GM18870 (cell line): ENCODE data around the gene CDKL2.
"Not testable (repeated sequence)": the region's sequence is repeated elsewhere in the genome, so short reads cannot be mapped to it uniquely, and the experiment has no call there.

Experiments used
- ATAC-seq: cut with Tn5 transposase; IDR thresholded peaks from one replicate; pipeline ENCODE4 v1.9.1; 2021; ENCODE audit warnings: moderate library complexity; ENCODE audit not compliant: unreplicated experiment

CDKL2 gene

DNA sequence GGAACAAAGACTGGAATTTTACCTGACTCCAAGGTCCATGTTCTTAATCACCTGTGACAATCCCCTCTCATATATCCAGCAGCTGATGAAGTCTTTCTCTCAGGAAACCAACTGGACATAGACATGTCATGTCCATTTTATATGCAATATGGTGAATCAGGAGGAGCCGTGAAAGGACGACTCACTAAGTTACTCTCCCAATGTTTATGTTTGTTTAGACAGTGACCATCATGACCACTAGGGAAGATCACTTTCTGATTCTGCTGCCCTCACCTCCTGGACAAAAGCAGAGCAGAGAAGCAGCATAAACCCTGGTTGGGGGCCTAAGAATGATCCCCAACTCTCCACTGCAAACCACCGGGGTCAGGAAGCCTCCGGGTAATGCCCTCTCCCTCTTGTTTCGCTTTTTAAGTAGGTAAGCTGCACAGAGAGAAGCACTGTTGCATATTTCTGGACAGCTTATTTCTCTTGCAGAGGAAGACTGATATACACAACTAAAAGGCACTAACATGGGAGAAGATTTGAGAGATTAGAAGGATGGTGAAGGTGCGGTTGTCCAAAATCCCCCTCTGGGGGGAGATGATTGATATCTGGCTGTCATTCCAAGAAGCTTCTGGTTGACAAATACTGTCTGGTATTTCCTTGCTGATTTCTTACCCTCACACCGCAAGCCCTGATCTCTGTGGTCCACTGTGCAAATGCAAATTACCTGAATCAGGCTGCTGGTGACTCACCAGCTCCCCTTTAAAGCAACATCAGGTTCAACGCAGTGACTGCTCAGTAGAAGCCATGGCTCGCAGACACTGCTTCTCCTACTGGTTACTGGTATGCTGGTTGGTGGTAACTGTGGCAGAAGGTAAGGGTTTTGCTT is 74.8 kb downstream of the CDKL2 start, which contains the start of gene ODAPH:
TSS of gene ODAPH (plus strand) at position 773 of the 871 bp plus-strand sequence. CDS start at position 790, 17 bp downstream.
- peak; percentile 93 for ATAC-seq

DNA sequence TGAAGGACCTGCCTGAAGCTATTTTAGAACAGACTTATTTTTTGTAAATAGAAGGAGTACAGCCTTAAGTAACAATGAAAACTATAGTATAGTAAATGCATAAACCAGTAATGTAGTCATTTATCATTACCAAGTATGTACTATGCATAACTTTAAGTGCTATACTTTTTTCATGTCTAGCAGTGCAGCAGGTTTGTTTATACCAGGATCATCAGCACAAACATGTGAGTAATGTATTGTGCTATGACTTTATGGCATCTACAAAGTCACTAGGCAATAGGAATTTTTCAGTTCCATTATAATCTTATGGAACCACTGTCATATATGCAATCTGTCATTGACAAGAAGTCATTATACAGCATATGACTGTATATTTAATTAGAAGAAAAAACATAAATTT is 77.9 kb downstream of the CDKL2 start:
- ATAC-seq, result no peak

DNA sequence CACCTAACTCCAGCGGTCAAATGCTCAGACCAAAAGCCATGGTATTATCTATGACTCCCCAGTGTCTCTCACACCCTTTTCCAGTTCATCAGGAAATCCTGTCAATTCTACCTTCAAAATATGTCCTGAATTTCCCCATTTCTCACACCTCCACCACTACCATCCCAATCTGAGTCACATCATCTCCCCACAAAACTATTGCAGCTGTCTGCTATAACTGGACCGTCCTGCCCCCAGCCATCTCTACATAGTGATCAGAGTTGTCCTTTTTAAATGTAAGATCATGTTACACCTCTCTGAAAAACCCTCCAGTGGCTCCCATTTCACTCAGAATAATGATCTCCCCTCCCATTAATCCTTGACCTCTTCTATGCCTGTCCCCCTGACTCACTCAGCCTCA is 81.3 kb downstream of the CDKL2 start:
- ATAC-seq, result no peak

DNA sequence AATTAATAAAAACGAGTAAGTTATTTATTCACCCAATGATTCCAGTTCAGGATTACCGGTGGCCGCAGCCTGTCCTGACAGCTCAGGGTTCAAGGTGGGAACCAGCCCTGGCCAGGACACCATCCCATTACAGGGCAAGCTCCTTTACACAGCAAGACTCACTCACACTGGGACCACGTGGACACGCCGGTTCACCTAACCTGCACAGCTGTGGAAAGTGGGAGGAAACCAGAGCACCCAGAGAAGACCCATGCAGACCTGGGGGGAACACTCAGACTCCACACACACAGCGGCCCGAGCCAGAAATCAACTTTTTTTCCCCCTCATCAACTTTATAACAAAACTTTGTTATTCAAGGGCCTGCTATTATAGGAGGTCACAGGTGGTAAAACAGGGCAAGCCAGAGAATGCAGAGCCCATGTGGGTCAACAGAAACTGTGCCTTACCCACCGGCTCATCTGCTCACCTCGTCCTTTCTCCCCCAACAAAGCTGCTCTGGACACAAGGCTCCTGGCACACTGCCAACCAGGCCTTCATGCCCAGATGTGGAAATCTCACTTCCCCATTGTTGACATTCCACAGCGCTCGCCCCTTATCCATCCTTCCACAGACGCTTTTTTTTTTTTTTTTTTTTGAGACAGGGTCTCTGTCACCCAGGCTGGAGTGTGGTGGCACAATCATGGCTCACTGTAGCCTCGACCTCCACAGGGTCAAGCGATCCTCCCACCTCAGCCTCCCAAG is 82.5 kb downstream of the CDKL2 start:
- no peak for ATAC-seq

DNA sequence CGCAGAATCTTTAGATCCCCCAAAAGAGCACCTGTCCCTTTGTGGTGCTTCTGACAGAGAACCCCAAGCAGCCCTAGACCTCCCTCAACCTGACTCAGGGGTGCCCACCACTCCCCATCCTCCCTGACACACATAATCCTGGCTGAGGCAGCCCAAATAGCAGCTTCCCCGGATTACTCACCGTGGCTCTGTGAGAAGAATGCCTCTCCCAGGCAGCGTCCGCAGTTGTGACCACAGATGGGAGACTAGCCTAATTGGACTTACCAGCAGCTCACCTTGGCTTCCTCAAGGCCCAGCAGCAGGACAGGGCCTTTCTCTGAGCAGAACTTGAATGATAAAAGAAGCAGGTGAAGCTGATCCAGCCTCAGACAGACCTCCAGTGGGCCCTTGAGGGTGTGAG is 84.8 kb downstream of the CDKL2 start:
- no peak for ATAC-seq

DNA sequence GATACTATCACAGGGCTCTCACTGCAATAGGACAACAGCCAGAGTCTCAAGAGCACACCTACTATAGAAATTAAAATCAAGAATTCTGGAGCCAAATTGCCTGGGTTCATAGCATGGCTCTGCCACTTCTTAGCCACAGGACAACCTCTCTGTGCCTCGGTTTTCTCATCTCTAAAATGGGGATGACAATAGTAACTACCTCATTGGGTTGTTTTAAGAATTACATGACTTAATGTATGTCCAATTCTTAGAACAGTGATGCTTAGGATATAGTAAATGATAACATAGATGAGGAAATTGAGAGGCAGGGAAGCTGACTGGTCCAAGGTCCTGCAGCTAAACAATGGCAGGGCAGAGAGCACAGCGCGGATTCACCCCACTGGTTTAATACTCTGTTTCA is 85.5 kb downstream of the CDKL2 start:
- no peak for ATAC-seq

DNA sequence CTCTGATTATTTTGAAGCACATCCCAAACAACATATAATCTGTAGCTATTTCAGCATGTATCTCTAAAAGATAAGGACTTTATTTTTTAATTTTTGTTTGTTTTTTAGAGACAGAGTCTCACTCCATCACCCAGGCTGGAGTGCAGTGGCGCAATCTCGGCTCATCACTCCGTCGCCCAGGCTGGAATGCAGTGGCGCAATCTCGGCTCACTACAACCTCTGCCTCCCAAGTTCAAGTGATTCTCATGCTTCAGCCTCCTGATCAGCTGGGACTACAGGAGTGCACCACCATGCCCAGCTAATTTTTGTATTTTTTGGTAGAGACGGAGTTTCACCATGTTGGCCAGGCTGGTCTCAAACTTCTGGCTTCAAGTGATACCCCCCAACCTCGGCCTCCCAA is 86.1 kb downstream of the CDKL2 start:
- not testable (repeated sequence) for ATAC-seq

DNA sequence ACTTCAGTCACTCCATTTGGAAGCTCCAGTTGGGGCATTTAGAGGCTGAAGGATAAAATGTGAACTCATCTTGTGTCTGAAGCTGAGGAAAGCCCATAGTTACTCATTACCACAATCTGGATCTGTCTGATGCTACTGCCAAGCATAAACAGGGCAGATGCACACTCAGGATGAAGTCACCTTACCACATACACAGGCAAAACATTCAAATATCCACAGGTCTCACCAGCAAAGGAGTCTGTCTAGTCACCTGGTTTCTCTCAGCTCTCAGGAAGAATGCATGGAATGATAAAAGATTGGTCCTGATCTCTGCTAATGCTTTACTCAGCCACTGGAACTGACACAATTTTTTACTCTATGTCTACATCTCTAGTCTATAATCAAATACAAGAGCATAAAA is 87.5 kb downstream of the CDKL2 start:
- no peak for ATAC-seq

DNA sequence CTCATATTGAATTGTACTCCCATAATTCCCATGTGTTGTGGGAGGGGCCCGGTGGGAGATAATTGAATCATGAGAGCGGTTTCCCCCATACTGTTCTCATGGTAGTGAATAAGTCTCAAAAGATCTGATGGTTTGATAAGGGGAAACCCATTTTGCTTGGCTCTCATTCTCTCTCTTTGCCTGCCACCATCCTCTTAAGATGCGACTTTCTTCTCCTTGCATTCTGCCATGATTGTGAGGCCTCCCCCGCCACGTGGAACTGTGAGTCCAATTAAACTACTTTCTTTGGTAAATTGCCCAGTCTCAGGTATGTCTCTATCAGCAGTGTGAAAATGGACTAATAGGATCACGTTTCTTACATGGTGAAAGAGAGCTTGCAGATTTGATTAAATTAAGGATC is 93.0 kb downstream of the CDKL2 start:
- not testable (repeated sequence) for ATAC-seq

DNA sequence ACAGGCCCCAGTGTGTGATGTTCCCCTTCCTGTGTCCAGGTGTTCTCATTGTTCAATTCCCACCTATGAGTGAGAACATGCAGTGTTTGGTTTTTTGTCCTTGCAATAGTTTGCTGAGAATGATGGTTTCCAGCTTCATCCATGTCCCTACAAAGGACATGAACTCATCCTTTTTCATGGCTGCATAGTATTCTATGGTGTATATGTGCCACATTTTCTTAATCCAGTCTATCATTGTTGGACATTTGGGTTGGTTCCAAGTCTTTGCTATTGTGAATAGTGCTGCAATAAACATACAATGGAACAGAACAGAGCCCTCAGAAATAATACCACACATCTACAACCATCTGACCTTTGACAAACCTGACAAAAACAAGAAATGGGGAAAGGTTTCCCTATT is 96.4 kb downstream of the CDKL2 start:
- ATAC-seq, result not testable (repeated sequence)

DNA sequence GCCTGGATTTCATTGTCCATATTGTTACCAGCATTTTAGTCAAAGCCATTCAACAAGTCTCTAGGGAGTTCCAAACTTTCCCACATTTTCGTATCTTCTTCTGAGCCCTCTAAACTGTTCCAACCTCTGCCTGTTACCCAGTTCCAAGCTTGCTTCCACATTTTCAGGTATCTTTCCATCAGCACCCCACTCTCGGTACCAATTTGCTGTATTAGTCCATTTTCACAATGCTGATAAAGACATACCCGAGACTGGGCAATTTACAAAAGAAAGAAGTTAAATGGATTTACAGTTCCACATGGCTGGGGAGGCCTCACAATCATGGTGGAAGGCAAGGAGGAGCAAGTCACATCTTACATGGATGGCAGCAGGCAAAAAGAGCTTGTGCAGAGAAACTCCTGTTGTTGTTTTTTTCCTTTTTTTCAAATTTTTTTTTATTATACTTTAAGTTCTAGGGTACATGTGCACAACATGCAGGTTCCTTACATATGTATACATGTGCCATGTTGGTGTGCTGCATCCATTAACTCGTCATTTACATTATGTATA is 96.9 kb downstream of the CDKL2 start:
- ATAC-seq, result not testable (repeated sequence)

DNA sequence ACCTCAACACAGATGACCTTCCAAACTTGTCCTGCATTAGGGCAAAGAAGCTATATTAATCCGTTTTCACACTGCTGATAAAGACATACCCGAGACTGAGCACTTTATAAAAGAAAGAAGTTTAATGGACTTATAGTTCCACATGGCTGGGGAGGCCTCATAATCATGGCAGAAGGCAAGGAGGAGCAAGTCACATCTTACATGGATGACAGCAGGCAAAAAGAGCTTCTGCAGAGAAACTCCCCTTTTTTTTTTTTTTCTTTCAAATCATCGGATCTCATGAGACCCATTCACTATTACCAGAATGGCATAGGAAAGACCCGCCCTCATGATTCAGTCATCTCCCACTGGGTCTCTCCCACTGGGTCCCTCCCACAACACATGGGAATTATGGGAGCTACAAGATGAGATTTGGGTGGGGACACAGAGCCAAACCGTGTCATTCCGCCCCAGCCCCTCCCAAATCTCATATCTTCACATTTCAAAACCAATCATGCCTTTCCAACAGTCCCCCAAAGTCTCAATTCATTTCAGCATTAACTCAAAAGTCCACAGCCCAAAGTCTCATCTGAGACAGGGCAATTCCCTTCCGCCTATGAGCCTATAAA is 98.7 kb downstream of the CDKL2 start:
- not testable (repeated sequence) for ATAC-seq

DNA sequence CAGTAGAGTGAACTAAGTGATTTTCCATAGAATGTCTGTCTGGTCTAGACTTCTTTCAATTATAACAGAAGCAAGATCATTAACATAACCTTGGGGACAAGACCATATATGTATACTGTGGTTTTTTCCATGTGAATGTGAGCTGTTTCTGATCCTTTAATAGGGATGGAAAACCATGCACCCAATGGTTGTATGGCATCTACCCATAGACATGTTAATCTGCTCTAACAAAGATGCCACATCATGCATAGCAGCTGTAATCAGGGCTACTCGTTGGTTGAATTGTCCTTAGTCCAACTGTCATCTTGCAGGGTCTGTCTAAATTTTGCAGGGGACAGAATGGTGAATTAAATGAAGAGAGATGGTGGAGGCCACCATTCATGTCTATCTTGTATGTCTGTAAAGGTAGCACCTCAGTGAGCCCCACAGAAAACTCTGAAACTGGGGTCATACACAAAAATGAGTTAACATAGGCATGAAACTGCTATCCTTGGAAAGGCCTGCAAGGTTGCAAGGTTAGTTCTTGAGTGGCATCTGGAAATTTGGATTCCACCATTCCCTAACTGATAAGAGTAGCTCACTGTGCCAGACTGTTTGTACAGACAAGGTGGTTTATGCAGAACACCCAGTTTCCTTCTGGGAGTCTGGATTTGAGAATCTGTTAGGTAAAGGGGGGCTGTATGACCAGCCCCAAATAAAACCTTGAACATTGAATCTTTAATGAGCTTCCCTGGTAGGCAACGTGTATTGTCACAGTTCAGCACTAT is 99.6 kb downstream of the CDKL2 start:
- ATAC-seq, result no peak
